HepG2 (cell line): ENCODE data around the gene SCIN. TPM values are rescaled to one million over a fixed set of nuclear protein-coding genes. Genes with fewer than 3 reads are reported as not detected.

Experiments used
- ATAC-seq: fragments of 200-7000 bp; cut with Tn5 transposase; 3 replicates; pipeline ENCODE4 v1.9.1; 2020; ENCODE audit warnings: mild to moderate bottlenecking, moderate library complexity
- BruUV-seq: library from RNA; stranded (reverse); fragments of 400-500 nt; replicated peaks from 2 replicates; lab custom pipeline; 2021; lab: Mats Ljungman, UMichigan
- CTCF ChIA-PET: fragments of 300-600 bp; formaldehyde crosslinking; extraction: SDS; loops from one replicate; lab custom pipeline; 2021; ENCODE audit warnings: low total read pairs, inconsistent platforms, low intra/inter-chr PET ratio; lab: Yijun Ruan, JAX
- POLR2A ChIA-PET: fragments of 350-600 bp; sonication (Branson Sonifier 250); formaldehyde crosslinking; loops from one replicate; lab custom pipeline; 2020; ENCODE audit warnings: antibody characterized with exemption, inconsistent platforms; lab: Yijun Ruan, JAX
- DNase-seq: peaks from one replicate; pipeline ENCODE4 v3.0.0-alpha.2; 2015; ENCODE audit warnings: low spot score
- FAIRE-seq: peaks from 3 replicates; lab custom pipeline; 2011; peaks lifted over from hg19 to GRCh38; lab: Jason Lieb, UNC
- H2AFZ ChIP-seq: one replicate; pipeline ENCODE4 v1.6.1; 2011; ENCODE audit warnings: low read length, inconsistent platforms
- H3K27ac ChIP-seq: fragments of 300-600 bp; 3 replicates; pipeline ENCODE4 v1.8.0; 2011; ENCODE audit warnings: mixed run types, mild to moderate bottlenecking, mixed read lengths, low read length, inconsistent platforms; ENCODE audit not compliant: insufficient read depth; ENCODE audit errors: extremely low read length
- H3K27me3 ChIP-seq, 2 experiments: fragments of 200-600 bp in 1 of 2; 2 replicates in 1 of 2; 3 replicates in 1 of 2; pipeline versions ENCODE4 v1.6.0 to v1.8.0; 2011; ENCODE audit warnings: low read length in 2 of 2, mild to moderate bottlenecking in 2 of 2, moderate library complexity in 2 of 2, inconsistent platforms in 1 of 2; ENCODE audit not compliant: insufficient read depth in 2 of 2, control insufficient read depth in 1 of 2
- H3K36me3 ChIP-seq, 2 experiments: fragments of 200-600 bp in 1 of 2; replicated peaks in 1 of 2; 2 replicates in 1 of 2; 3 replicates in 1 of 2; pipeline versions ENCODE4 v1.5.1 to v1.8.0; 2011; ENCODE audit warnings: low read length in 2 of 2, inconsistent platforms in 1 of 2; ENCODE audit not compliant: insufficient read depth in 2 of 2, control insufficient read depth in 1 of 2
- H3K4me1 ChIP-seq: 2 replicates; pipeline ENCODE4 v1.5.1; 2012; ENCODE audit warnings: low read length, inconsistent platforms; ENCODE audit not compliant: insufficient read depth
- H3K4me2 ChIP-seq: 2 replicates; pipeline ENCODE4 v1.6.0; 2011; ENCODE audit warnings: low read depth, low read length, inconsistent platforms
- H3K4me3 ChIP-seq, 3 experiments: fragments of 200-600 bp in 1 of 3; sonication (generic), shearing (Covaris generic) in 1 of 3; replicated peaks in 1 of 3; 2 replicates each; pipeline ENCODE4 v1.5.1; 2011 to 2016; ENCODE audit warnings: low read length in 3 of 3, inconsistent platforms in 2 of 3, low read depth in 2 of 3, mild to moderate bottlenecking in 2 of 3, control low read depth in 1 of 3, mixed read lengths in 1 of 3; ENCODE audit not compliant: insufficient read depth in 1 of 3
- H3K79me2 ChIP-seq: one replicate; pipeline ENCODE4 v1.6.1; 2011; ENCODE audit warnings: low read length, inconsistent platforms; ENCODE audit not compliant: insufficient read depth
- H3K9ac ChIP-seq: 2 replicates; pipeline ENCODE4 v1.6.0; 2011; ENCODE audit warnings: mild to moderate bottlenecking, low read depth, low read length, inconsistent platforms; ENCODE audit not compliant: insufficient read depth
- H3K9me3 ChIP-seq: 2 replicates; pipeline ENCODE4 v1.5.1; 2012; ENCODE audit warnings: mild to moderate bottlenecking, low read length
- H4K20me1 ChIP-seq: 2 replicates; pipeline ENCODE4 v1.6.0; 2011; ENCODE audit warnings: inconsistent platforms, mild to moderate bottlenecking, low read length, moderate library complexity; ENCODE audit not compliant: insufficient read depth
- HNF4A ChIP-seq: sonication (generic); formaldehyde crosslinking; IDR thresholded peaks from 2 replicates; pipeline ENCODE4 v1.4.0; 2020; ENCODE audit warnings: missing genetic modification reagents
- KDM5A ChIP-seq: fragments of 200-600 bp; sonication (generic); IDR thresholded peaks from 2 replicates; pipeline ENCODE4 v1.7.0; 2018; ENCODE audit warnings: antibody characterized with exemption, mild to moderate bottlenecking, low read length, borderline replicate concordance
- TSC22D2 ChIP-seq: sonication (generic); formaldehyde crosslinking; IDR thresholded peaks from 2 replicates; pipeline ENCODE4 v1.5.1; 2020; ENCODE audit warnings: missing genetic modification reagents, mild to moderate bottlenecking, borderline replicate concordance
- ZFP62 ChIP-seq: sonication (generic); formaldehyde crosslinking; IDR thresholded peaks from 2 replicates; pipeline ENCODE4 v1.4.0; 2020; ENCODE audit warnings: missing genetic modification reagents
- ZNF251 ChIP-seq: sonication (generic); formaldehyde crosslinking; IDR thresholded peaks from 2 replicates; pipeline ENCODE4 v1.9.0; 2021; ENCODE audit warnings: mild to moderate bottlenecking, missing genetic modification reagents
- ZNF790 ChIP-seq: sonication (generic); formaldehyde crosslinking; IDR thresholded peaks from 2 replicates; pipeline ENCODE4 v1.8.0; 2022; ENCODE audit warnings: missing genetic modification reagents, mild to moderate bottlenecking, borderline replicate concordance
- ZSCAN25 ChIP-seq: sonication (generic); formaldehyde crosslinking; IDR thresholded peaks from 2 replicates; pipeline ENCODE4 v1.8.0; 2022; ENCODE audit warnings: mild to moderate bottlenecking, missing genetic modification reagents
- in situ Hi-C: cut with HindIII; loops from 2 replicates; pipeline ENCODE4 v1.10.0; 2017; ENCODE audit warnings: low pct_unique_long_range_greater_than_20kb; ENCODE audit not compliant: extremely low pct_ligation_motif_present
- intact Hi-C: fragments of 100-400 bp; cut with micrococcal nuclease; formaldehyde crosslinking; loops from one replicate; pipeline ENCODE4 v1.10.0; 2022; ENCODE audit not compliant: unreplicated experiment
- polyA plus RNA-seq, 8 experiments: library from polyadenylated mRNA; depleted of rRNA in 3 of 8; stranded (reverse) in 7 of 8; unstranded in 1 of 8; fragments of >200 nt; fragmentation: Illumina TruSeq in 4 of 8; extraction: Trizol in 4 of 8; gene quantifications; 2 replicates each; pipeline versions ENCODE4 v1.2.1 to v1.2.3, GENCODE V29; 2011 to 2016; ENCODE audit warnings: low read depth in 4 of 8, missing spikeins in 1 of 8, mixed read lengths in 1 of 8; ENCODE audit not compliant: insufficient read depth in 1 of 8
- total RNA-seq, 5 experiments: library from RNA; depleted of rRNA; stranded (reverse); fragments of >200 nt; fragmentation: Illumina TruSeq; extraction: Trizol; gene quantifications; 2 replicates each; pipeline ENCODE4 v1.2.3, GENCODE V29; 2016; ENCODE audit warnings: low read depth in 1 of 5
- TF ChIP-seq, protein P1 (sequence below), 2 experiments: sonication (generic) in 1 of 2; formaldehyde crosslinking in 1 of 2; IDR thresholded peaks; 2 replicates each; pipeline versions ENCODE4 v1.4.0 to v1.6.1; 2016 to 2020; ENCODE audit warnings: borderline replicate concordance in 1 of 2, low read depth in 1 of 2, mild to moderate bottlenecking in 1 of 2, missing genetic modification reagents in 1 of 2
- TF ChIP-seq, protein P2 (sequence below): sonication (generic); formaldehyde crosslinking; IDR thresholded peaks from 2 replicates; pipeline ENCODE4 v1.9.0; 2021; ENCODE audit warnings: missing genetic modification reagents, mild to moderate bottlenecking, borderline replicate concordance
- TF ChIP-seq, protein P3 (sequence below): sonication (generic); formaldehyde crosslinking; IDR thresholded peaks from 2 replicates; pipeline ENCODE4 v1.4.0; 2020; ENCODE audit warnings: missing genetic modification reagents; ENCODE audit errors: not compliant biosample characterization
- TF ChIP-seq, protein P4 (sequence below): sonication (generic); formaldehyde crosslinking; IDR thresholded peaks from 2 replicates; pipeline ENCODE4 v1.4.0; 2020; ENCODE audit warnings: missing genetic modification reagents, borderline replicate concordance

SCIN gene
- total and polyA plus RNA-seq, 2 of the 13 experiments (the other 11 are each of a cell fraction or from before 2014, with no cell fraction given) = not detected

DNA sequence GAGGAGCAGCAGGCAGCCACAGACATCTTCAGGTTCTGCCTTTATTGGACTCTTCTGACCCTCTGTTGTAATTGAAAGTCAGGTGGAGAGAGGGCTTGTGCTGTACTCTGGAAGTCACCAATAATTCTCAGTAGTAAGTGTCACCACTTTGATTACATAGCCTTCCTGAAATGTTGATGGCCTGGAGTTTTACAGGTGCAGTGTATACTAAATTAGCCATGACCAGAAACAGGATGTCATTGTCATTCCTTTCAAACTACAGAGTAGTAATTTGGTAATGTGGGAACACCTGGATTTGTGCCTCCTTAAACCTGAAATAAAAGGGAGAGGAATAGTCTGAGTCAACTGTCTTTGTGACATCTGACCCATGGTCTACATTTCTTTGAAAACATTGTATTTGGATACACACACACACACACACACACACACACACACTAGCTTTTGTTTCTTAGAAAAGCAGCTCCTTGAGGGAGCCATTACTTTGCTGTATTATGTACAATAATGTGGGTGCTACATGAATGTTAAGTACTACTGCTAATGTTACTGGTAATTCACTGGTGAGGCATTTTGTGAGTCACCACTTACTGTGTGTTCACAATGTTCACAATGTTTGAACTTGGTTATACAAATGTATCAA lies 136.5 kb downstream of the SCIN start:
- H3K4me3 ChIP-seq = no peak overlapping the region
- intact Hi-C loops (no loop called here), in situ Hi-C loops (no loop called here)
- H3K36me3 ChIP-seq = no peaks in the 10 kb centered on the region
- CTCF ChIA-PET = no interaction called here
- no peak for DNase-seq
- H3K9ac ChIP-seq = no peak overlapping the region
- no peaks in the 10 kb centered on the region for H3K79me2 ChIP-seq
- H3K4me1 ChIP-seq = peaks cover 2% of the 10 kb centered on the region
- H3K4me2 ChIP-seq = no peak overlapping the region
- H3K27ac ChIP-seq = no peak overlapping the region
- no peak for ATAC-seq
- no TSS peak for BruUV-seq
- H2AFZ ChIP-seq = no peak overlapping the region
- no peaks in the 10 kb centered on the region; a peak in 1 of 5 replicates for H3K27me3 ChIP-seq
- H4K20me1 ChIP-seq = no peaks in the 10 kb centered on the region
- no peak for FAIRE-seq
- no peaks in the 10 kb centered on the region; the same call in 1 of the 2 replicates for H3K9me3 ChIP-seq
- POLR2A ChIA-PET = no interaction called here
- TF ChIP-seq ZFP62 (CRISPR knock-in tag) (no peak), TSC22D2 (CRISPR knock-in tag) (no peak), ZNF790 (CRISPR knock-in tag) (no peak), KDM5A (no peak), ZNF251 (CRISPR knock-in tag) (no peak), ZSCAN25 (CRISPR knock-in tag) (no peak), HNF4A (CRISPR knock-in tag) (no peak)
- TF ChIP-seq, protein P1, sequence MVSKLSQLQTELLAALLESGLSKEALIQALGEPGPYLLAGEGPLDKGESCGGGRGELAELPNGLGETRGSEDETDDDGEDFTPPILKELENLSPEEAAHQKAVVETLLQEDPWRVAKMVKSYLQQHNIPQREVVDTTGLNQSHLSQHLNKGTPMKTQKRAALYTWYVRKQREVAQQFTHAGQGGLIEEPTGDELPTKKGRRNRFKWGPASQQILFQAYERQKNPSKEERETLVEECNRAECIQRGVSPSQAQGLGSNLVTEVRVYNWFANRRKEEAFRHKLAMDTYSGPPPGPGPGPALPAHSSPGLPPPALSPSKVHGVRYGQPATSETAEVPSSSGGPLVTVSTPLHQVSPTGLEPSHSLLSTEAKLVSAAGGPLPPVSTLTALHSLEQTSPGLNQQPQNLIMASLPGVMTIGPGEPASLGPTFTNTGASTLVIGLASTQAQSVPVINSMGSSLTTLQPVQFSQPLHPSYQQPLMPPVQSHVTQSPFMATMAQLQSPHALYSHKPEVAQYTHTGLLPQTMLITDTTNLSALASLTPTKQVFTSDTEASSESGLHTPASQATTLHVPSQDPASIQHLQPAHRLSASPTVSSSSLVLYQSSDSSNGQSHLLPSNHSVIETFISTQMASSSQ (IDR thresholded peaks at IDR 0.05; ENCODE audit: low read depth) = no peak
- TF ChIP-seq, protein P1 (CRISPR knock-in tag; IDR thresholded peaks at IDR 0.05; ENCODE audit: borderline replicate concordance) = no peak
- TF ChIP-seq, protein P2, sequence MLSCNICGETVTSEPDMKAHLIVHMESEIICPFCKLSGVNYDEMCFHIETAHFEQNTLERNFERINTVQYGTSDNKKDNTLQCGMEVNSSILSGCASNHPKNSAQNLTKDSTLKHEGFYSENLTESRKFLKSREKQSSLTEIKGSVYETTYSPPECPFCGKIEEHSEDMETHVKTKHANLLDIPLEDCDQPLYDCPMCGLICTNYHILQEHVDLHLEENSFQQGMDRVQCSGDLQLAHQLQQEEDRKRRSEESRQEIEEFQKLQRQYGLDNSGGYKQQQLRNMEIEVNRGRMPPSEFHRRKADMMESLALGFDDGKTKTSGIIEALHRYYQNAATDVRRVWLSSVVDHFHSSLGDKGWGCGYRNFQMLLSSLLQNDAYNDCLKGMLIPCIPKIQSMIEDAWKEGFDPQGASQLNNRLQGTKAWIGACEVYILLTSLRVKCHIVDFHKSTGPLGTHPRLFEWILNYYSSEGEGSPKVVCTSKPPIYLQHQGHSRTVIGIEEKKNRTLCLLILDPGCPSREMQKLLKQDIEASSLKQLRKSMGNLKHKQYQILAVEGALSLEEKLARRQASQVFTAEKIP (CRISPR knock-in tag) = no peak
- TF ChIP-seq, protein P3, sequence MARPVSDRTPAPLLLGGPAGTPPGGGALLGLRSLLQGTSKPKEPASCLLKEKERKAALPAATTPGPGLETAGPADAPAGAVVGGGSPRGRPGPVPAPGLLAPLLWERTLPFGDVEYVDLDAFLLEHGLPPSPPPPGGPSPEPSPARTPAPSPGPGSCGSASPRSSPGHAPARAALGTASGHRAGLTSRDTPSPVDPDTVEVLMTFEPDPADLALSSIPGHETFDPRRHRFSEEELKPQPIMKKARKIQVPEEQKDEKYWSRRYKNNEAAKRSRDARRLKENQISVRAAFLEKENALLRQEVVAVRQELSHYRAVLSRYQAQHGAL = no peak
- TF ChIP-seq, protein P4, sequence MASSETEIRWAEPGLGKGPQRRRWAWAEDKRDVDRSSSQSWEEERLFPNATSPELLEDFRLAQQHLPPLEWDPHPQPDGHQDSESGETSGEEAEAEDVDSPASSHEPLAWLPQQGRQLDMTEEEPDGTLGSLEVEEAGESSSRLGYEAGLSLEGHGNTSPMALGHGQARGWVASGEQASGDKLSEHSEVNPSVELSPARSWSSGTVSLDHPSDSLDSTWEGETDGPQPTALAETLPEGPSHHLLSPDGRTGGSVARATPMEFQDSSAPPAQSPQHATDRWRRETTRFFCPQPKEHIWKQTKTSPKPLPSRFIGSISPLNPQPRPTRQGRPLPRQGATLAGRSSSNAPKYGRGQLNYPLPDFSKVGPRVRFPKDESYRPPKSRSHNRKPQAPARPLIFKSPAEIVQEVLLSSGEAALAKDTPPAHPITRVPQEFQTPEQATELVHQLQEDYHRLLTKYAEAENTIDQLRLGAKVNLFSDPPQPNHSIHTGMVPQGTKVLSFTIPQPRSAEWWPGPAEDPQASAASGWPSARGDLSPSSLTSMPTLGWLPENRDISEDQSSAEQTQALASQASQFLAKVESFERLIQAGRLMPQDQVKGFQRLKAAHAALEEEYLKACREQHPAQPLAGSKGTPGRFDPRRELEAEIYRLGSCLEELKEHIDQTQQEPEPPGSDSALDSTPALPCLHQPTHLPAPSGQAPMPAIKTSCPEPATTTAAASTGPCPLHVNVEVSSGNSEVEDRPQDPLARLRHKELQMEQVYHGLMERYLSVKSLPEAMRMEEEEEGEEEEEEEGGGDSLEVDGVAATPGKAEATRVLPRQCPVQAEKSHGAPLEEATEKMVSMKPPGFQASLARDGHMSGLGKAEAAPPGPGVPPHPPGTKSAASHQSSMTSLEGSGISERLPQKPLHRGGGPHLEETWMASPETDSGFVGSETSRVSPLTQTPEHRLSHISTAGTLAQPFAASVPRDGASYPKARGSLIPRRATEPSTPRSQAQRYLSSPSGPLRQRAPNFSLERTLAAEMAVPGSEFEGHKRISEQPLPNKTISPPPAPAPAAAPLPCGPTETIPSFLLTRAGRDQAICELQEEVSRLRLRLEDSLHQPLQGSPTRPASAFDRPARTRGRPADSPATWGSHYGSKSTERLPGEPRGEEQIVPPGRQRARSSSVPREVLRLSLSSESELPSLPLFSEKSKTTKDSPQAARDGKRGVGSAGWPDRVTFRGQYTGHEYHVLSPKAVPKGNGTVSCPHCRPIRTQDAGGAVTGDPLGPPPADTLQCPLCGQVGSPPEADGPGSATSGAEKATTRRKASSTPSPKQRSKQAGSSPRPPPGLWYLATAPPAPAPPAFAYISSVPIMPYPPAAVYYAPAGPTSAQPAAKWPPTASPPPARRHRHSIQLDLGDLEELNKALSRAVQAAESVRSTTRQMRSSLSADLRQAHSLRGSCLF (CRISPR knock-in tag) = no peak
